Adrenal gland (tissue), 12 donors: Measurements from ENCODE around the gene MEOX1. TPM values are rescaled to one million over a fixed set of nuclear protein-coding genes. Genes with fewer than 3 reads are reported as not detected.
A peak's percentile ranks its signal among the peaks of the same experiment; 100 is the strongest.

ENCODE experiments used
- DNase-seq, 7 donors: peaks; one replicate each; pipeline ENCODE4 v3.0.0-alpha.2; 2019 to 2020
- H3K27ac ChIP-seq, 5 donors: fragments of 200-600 bp; sonication (generic) in 4 of 5; 1 replicate in 3 of 5; 2 replicates in 2 of 5; pipeline versions ENCODE4 v1.5.1 to v1.8.0; 2016 to 2020; ENCODE audit warnings: mild to moderate bottlenecking in 1 of 5
- H3K27me3 ChIP-seq: fragments of 200-600 bp; 2 replicates; pipeline ENCODE4 v1.8.0; 2021
- H3K36me3 ChIP-seq, 2 donors: fragments of 200-600 bp; replicated peaks in 1 of 2; 1 replicate in 1 of 2; 2 replicates in 1 of 2; pipeline versions ENCODE4 v1.5.1 to v1.8.0; 2018 to 2022
- H3K4me1 ChIP-seq, 2 donors: fragments of 200-600 bp; replicated peaks in 1 of 2; 1 replicate in 1 of 2; 2 replicates in 1 of 2; pipeline versions ENCODE4 v1.5.1 to v1.8.0; 2018 to 2021
- H3K4me3 ChIP-seq, 4 donors: fragments of 200-600 bp; sonication (generic) in 3 of 4; one replicate each; pipeline ENCODE4 v1.5.1; 2016 to 2018
- H3K9me3 ChIP-seq, 3 donors: fragments of 200-600 bp; sonication (generic) in 1 of 3; replicated peaks in 1 of 3; 1 replicate in 2 of 3; 2 replicates in 1 of 3; pipeline versions ENCODE4 v1.5.1 to v1.8.0; 2016 to 2021
- POLR2A ChIP-seq, 2 donors: fragments of 450-650 bp; IDR thresholded peaks; one replicate each; pipeline ENCODE4 v1.6.1; 2017; ENCODE audit warnings: antibody characterized with exemption in 2 of 2, mild to moderate bottlenecking in 2 of 2, moderate library complexity in 1 of 2
- WGBS, 4 donors: extraction: QIAGEN DNeasy Blood & Tissue Kit in 2 of 4; methylation state at CpG; one replicate each; pipeline versions ENCODE4 v1.1.5 to v1.1.7; 2013 to 2017; 5-methylcytosine and 5-hydroxymethylcytosine counted together
- intact Hi-C, 2 donors: fragments of 100-400 bp; cut with DNase I; formaldehyde crosslinking; loops; one replicate each; pipeline versions ENCODE4 v1.14.1 to v1.15.0; 2022 to 2023
- polyA plus RNA-seq, 3 donors: library from polyadenylated mRNA; stranded (reverse); fragments of 200-250 nt in 2 of 3; fragments of 350-450 nt in 1 of 3; fragmentation: Illumina TruSeq in 1 of 3; extraction: RNeasy Lipid Tissue Mini Kit (QIAGEN cat#74804) in 1 of 3; gene quantifications; one replicate each; pipeline ENCODE4 v1.2.3, GENCODE V29; 2013 to 2014
- total RNA-seq, 9 donors: library from RNA; depleted of rRNA in 4 of 9; stranded (reverse); fragments of >200 nt in 4 of 9; fragments of 120-200 nt in 1 of 9; fragmentation: NEBNext Ultra II Directional in 1 of 9; extraction: Animal tissue kit (Norgen Biotek cat#: 25700) in 1 of 9; gene quantifications; one replicate each; pipeline versions ENCODE4 v1.1.0 to v1.2.4, GENCODE V29; 2013 to 2023
- TF ChIP-seq, protein P1 (sequence below), 6 experiments: fragments of 450-650 bp in 4 of 6; fragments of 200-600 bp in 2 of 6; sonication (generic) in 1 of 6; IDR thresholded peaks; 1 replicate in 5 of 6; 2 replicates in 1 of 6; pipeline versions ENCODE4 v1.5.1 to v1.8.0; 2016 to 2021; ENCODE audit warnings: antibody characterized with exemption in 6 of 6, mild to moderate bottlenecking in 2 of 6, moderate library complexity in 1 of 6
- donor health status: healthy with polysubstance abuse.
- donor health status: Bipolar disorder and iron deficiency.
- donor health status: DM: yes; HTN: yes; CAD: no.
- donor health status: DM: no; HTN: no; CAD: no.
- donor health status: DM: no; HTN: no; CAD: no.
- donor health status: DM: yes; HTN: yes; CAD: no.

Gene MEOX1
- total and polyA plus RNA-seq, 12 donors: 0.11 to 6.6 (median 0.40) TPM; not detected in 2

DNA sequence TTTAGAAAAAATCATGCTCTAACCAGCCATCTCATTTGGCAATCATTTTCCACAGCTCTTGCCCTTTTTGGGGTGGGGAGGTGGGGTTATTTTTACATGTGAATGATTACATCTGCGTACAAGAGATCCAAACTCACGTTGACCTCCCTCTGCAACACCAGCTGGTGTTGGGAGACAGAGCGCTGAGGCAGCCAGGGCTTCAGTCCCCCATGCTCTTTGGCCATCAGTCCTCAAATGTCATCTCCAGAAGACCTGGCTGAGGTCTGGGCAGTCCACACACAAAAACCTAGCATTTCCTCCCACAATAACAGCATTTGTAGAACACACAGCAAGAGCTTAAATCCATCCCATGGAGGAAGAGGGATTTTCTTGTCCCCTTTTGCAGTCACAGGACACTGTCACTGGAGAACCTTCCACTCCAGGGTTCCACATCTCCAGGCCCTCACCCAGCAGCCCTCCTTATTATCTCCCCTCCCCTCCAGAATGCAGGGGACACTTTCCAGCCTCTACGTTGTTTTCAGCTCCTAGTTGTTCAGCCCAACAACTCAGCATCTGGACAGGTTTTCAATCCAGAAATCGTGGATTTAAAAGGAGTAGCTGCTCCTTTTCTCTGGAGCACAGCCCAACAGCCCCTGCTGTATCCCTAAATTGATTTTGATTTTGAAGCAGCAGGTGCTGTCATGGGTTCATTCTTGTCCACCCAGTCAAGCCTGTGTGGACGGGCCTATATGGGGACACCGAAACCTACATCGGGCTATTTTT, 21.1 kb downstream of the MEOX1 start:
- H3K9me3 ChIP-seq: no peaks in the 10 kb centered on the region
- H3K4me3 ChIP-seq: no peak overlapping the region
- TF ChIP-seq POLR2A (IDR thresholded peaks at IDR 0.05): no peak
- H3K27ac ChIP-seq: no peak overlapping the region
- WGBS, 4 donors: 79 to 87% (median 84%) methylated on average over 8 of the region's 8 CpGs
- no peaks in the 10 kb centered on the region for H3K36me3 ChIP-seq
- no peak for DNase-seq
- peaks cover 0 to under 1% of the 10 kb centered on the region in 2 donors for H3K4me1 ChIP-seq
- intact Hi-C loops: no loop called here
- H3K27me3 ChIP-seq: no peaks in the 10 kb centered on the region

DNA sequence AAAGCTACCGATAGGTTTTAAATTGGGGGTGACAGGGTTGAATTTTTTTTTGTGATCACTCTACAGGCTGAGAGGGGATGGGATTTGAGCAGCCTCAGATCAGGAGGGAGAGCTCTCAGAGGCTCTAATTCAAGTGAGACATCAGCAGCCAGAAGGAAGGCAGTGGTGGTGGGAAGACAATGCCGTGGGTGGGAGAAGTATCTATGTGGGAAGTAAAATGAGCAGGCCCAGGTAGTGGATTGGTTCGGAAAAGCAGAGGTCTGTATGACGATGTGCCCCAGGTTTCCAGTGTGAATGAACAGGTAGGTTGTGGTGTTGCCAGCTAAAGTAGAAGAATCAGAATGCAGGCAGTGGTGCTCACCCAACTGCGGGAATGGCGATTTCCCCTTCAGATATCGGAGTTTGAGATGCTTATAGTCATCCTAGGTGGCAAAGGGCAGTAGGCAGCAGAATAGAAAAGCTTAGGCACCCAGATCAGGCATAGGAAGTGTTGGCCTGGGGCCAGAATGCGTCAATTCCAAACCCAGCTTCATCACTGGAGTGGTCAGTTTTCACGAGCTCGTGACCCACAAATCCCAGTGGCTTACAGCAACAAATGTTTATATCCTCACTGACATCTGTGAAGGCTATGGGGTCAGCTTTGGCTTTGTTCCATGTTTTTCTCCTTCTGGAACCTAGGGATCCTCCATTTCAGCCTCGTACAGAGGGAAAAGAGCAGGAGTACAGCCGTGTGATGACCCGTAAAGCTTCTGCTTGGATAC, 24.0 kb downstream of the MEOX1 start:
- no peak for DNase-seq
- Histone ChIP-seq H3K36me3 (no peaks in the 10 kb centered on the region), H3K4me3 (no peak overlapping the region), H3K27me3 (no peaks in the 10 kb centered on the region), H3K4me1 (no peaks in the 10 kb centered on the region), H3K27ac (no peak overlapping the region), H3K9me3 (no peaks in the 10 kb centered on the region)
- intact Hi-C loops: no loop called here
- 78 to 84% (median 80%) methylated on average over 11 to 13 of the region's 13 CpGs for WGBS, 4 donors
- TF ChIP-seq, protein P1, sequence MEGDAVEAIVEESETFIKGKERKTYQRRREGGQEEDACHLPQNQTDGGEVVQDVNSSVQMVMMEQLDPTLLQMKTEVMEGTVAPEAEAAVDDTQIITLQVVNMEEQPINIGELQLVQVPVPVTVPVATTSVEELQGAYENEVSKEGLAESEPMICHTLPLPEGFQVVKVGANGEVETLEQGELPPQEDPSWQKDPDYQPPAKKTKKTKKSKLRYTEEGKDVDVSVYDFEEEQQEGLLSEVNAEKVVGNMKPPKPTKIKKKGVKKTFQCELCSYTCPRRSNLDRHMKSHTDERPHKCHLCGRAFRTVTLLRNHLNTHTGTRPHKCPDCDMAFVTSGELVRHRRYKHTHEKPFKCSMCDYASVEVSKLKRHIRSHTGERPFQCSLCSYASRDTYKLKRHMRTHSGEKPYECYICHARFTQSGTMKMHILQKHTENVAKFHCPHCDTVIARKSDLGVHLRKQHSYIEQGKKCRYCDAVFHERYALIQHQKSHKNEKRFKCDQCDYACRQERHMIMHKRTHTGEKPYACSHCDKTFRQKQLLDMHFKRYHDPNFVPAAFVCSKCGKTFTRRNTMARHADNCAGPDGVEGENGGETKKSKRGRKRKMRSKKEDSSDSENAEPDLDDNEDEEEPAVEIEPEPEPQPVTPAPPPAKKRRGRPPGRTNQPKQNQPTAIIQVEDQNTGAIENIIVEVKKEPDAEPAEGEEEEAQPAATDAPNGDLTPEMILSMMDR (IDR thresholded peaks at IDR 0.05): no peak
- TF ChIP-seq POLR2A (IDR thresholded peaks at IDR 0.05): no peak

DNA sequence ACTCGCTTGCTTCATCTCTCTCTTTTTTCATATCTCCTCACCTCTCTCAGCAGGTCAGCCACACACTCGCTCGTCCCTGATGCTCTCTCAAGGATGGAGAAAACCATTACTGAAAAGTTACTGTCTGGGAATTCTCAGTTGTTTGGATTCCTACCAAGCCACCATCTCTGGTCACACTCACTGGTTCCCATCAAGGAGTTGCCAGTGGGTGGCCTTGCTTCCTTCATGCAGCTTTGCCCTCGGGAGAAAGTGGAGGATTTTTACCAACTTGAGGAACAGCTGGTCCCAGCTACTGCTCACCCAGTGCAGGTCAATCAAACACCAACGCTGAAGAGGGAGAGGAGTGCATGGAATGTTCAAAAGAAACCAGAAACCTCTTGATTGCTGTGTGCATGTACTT, 25.3 kb downstream of the MEOX1 start:
- intact Hi-C loops: no loop called here
- WGBS, 4 donors: 83 to 91% (median 88%) methylated on average over 5 of the region's 5 CpGs
- no peak for TF ChIP-seq POLR2A (IDR thresholded peaks at IDR 0.05)
- TF ChIP-seq, protein P1 (IDR thresholded peaks at IDR 0.05): no peak

DNA sequence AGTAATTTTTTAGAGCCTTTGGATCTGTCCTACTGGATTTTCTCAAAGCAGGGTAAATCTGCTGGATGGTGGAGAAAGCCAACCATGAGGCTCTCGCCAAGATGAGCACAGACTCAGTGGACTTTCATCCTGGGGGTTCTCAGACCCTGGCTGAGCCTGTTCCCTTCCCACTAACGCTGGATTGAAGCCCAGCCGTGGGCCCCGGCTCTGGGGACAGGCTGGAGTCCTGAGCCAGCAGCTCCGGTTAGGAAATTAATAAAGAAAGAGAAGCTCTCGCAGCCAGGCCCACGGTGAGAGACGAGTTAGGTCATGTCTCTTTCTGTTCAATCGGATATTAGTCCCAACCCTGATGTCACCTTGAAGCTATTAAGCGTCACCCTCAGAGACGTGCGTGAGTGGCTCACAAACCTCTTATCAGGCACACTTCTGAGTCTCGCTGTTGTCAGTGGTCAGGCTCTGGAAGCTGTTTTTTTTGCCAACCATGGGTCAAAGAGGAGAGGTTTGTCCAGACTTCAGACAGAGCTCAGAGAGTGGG, 27.1 kb downstream of the MEOX1 start:
- Histone ChIP-seq H3K27me3 (no peaks in the 10 kb centered on the region), H3K4me1 (no peaks in the 10 kb centered on the region), H3K27ac (no peak overlapping the region), H3K36me3 (no peaks in the 10 kb centered on the region), H3K4me3 (no peak overlapping the region), H3K9me3 (no peaks in the 10 kb centered on the region)
- TF ChIP-seq POLR2A (IDR thresholded peaks at IDR 0.05): no peak
- TF ChIP-seq, protein P1 (IDR thresholded peaks at IDR 0.05): no peak
- intact Hi-C loops: no loop called here
- WGBS, 4 donors: 48 to 69% (median 53%) methylated on average over 9 to 13 of the region's 13 CpGs
- DNase-seq: peak in 1 of 7 donors; percentile 17

More for the DNA sequence above, 25.3 kb downstream of the MEOX1 start:
- no peak overlapping the region for H3K4me3 ChIP-seq
- H3K27ac ChIP-seq: no peak overlapping the region
- no peaks in the 10 kb centered on the region for H3K9me3 ChIP-seq
- no peaks in the 10 kb centered on the region for H3K4me1 ChIP-seq
- no peaks in the 10 kb centered on the region for H3K27me3 ChIP-seq
- no peaks in the 10 kb centered on the region for H3K36me3 ChIP-seq
- no peak for DNase-seq
